ENCODE results near the gene UBE4A. TPM values are rescaled to one million over a fixed set of nuclear protein-coding genes. Genes with fewer than 3 reads are reported as not detected.

The UBE4A gene
- total and polyA plus RNA-seq, 4 donors: 32.0 to 62.8 (median 50.4) TPM

GRCh38 chr11:118442908-118443589 is 83.6 kb downstream of the UBE4A start:
- H3K27ac ChIP-seq (ENCODE audit: low read depth, low read length): no peak overlapping the region
- H3K4me3 ChIP-seq (ENCODE audit: low read depth, low read length): no peak overlapping the region
- WGBS (ENCODE audit: insufficient coverage): 60% methylated on average over 1 of the region's 4 CpGs
- H3K36me3 ChIP-seq (ENCODE audit: control insufficient read depth, insufficient read depth, low read length): no peaks in the 10 kb centered on the region
- no peaks in the 10 kb centered on the region for H3K9me3 ChIP-seq (ENCODE audit: control insufficient read depth, insufficient read depth, low read length)
- peaks cover 6% of the 10 kb centered on the region for H3K4me1 ChIP-seq (ENCODE audit: control insufficient read depth, insufficient read depth, low read length)
- H3K27me3 ChIP-seq (ENCODE audit: control insufficient read depth, insufficient read depth, low read length): no peaks in the 10 kb centered on the region
- DNase-seq (ENCODE audit: low read depth in 4 of 6, low spot score in 6 of 6): no peak

GRCh38 chr11:118443590-118444218 is 84.3 kb downstream of the UBE4A start:
- H3K36me3 ChIP-seq (ENCODE audit: control insufficient read depth, insufficient read depth, low read length): no peaks in the 10 kb centered on the region
- H3K4me3 ChIP-seq (ENCODE audit: low read depth, low read length): no peak overlapping the region
- H3K9me3 ChIP-seq (ENCODE audit: control insufficient read depth, insufficient read depth, low read length): no peaks in the 10 kb centered on the region
- no CpG with 5 or more reads among the region's 2 CpGs for WGBS (ENCODE audit: insufficient coverage)
- H3K4me1 ChIP-seq (ENCODE audit: control insufficient read depth, insufficient read depth, low read length): no peaks in the 10 kb centered on the region
- DNase-seq (ENCODE audit: low read depth in 4 of 6, low spot score in 6 of 6): no peak
- H3K27ac ChIP-seq (ENCODE audit: low read depth, low read length): no peak overlapping the region
- H3K27me3 ChIP-seq (ENCODE audit: control insufficient read depth, insufficient read depth, low read length): no peaks in the 10 kb centered on the region

GRCh38 chr11:118447423-118447822 is 88.0 kb downstream of the UBE4A start:
- Histone ChIP-seq H3K27me3 (ENCODE audit: control insufficient read depth, insufficient read depth, low read length) (no peaks in the 10 kb centered on the region), H3K27ac (ENCODE audit: low read depth, low read length) (no peak overlapping the region)
- no CpG with 5 or more reads among the region's 4 CpGs for WGBS (ENCODE audit: insufficient coverage)

GRCh38 chr11:118448294-118448693 is 88.9 kb downstream of the UBE4A start:
- no peaks in the 10 kb centered on the region for H3K9me3 ChIP-seq (ENCODE audit: control insufficient read depth, insufficient read depth, low read length)
- no peak for DNase-seq (ENCODE audit: low read depth in 4 of 6, low spot score in 6 of 6)
- peaks cover 13% of the 10 kb centered on the region for H3K36me3 ChIP-seq (ENCODE audit: control insufficient read depth, insufficient read depth, low read length)
- no peak overlapping the region for H3K27ac ChIP-seq (ENCODE audit: low read depth, low read length)
- no peaks in the 10 kb centered on the region for H3K4me1 ChIP-seq (ENCODE audit: control insufficient read depth, insufficient read depth, low read length)
- H3K27me3 ChIP-seq (ENCODE audit: control insufficient read depth, insufficient read depth, low read length): no peaks in the 10 kb centered on the region
- no peak overlapping the region for H3K4me3 ChIP-seq (ENCODE audit: low read depth, low read length)

More at GRCh38 chr11:118447423-118447822, 88.0 kb downstream of the UBE4A start:
- Histone ChIP-seq H3K9me3 (ENCODE audit: control insufficient read depth, insufficient read depth, low read length) (no peaks in the 10 kb centered on the region), H3K36me3 (ENCODE audit: control insufficient read depth, insufficient read depth, low read length) (peaks cover 9% of the 10 kb centered on the region), H3K4me1 (ENCODE audit: control insufficient read depth, insufficient read depth, low read length) (no peaks in the 10 kb centered on the region), H3K4me3 (ENCODE audit: low read depth, low read length) (no peak overlapping the region)
- DNase-seq (ENCODE audit: low read depth in 4 of 6, low spot score in 6 of 6): no peak

Small RNA genes lying within 50 kb of the gene (small RNA-seq; reads per million reads assigned to genes)
- gene AP001582.1 (ENCODE audit: low replicate concordance): not detected

Other genes starting within 250 kb of the UBE4A start
- 10 to 100 TPM; 12.5 to 30.5 TPM for gene SCN4B, start 206.8 kb upstream of the UBE4A start, total RNA-seq
- 10 to 100 TPM; 30.7 to 31.2 TPM for gene SCN4B, start 206.8 kb upstream of the UBE4A start, polyA plus RNA-seq (ENCODE audit: insufficient read length in 2 of 2)
- gene SCN2B, start 183.0 kb upstream of the UBE4A start, total RNA-seq: 10 to 100 TPM; 12.6 to 24.6 TPM
- 10 to 100 TPM; 12.6 to 16.2 TPM for gene SCN2B, start 183.0 kb upstream of the UBE4A start, polyA plus RNA-seq (ENCODE audit: insufficient read length in 2 of 2)
- 1 to 10 TPM; 8.9 to 9.2 TPM for gene JAML, start 134.6 kb upstream of the UBE4A start, total RNA-seq
- gene JAML, start 134.6 kb upstream of the UBE4A start, polyA plus RNA-seq (ENCODE audit: insufficient read length in 2 of 2): 1 to 10 TPM in 1 of 2 donors, under 1 TPM in 1; 0.52 to 1.5 TPM
- 1 to 10 TPM; 4.2 to 5.8 TPM for gene MPZL3, start 107.2 kb upstream of the UBE4A start, total RNA-seq
- gene MPZL3, start 107.2 kb upstream of the UBE4A start, polyA plus RNA-seq (ENCODE audit: insufficient read length in 2 of 2): 1 to 10 TPM; 1.4 to 1.6 TPM
- 10 to 100 TPM; 19.5 to 50.6 TPM for gene MPZL2, start 95.3 kb upstream of the UBE4A start, total RNA-seq
- 10 to 100 TPM in 1 of 2 donors, 1 to 10 TPM in 1; 2.0 to 13.3 TPM for gene MPZL2, start 95.3 kb upstream of the UBE4A start, polyA plus RNA-seq (ENCODE audit: insufficient read length in 2 of 2)
- under 1 TPM in 1 of 2 donors, not detected in 1; 0.20 TPM for gene CD3E, start 54.9 kb upstream of the UBE4A start, total RNA-seq
- not detected for gene CD3E, start 54.9 kb upstream of the UBE4A start, polyA plus RNA-seq (ENCODE audit: insufficient read length in 2 of 2)
- not detected for gene CD3D, start 16.9 kb upstream of the UBE4A start, total RNA-seq
- gene CD3D, start 16.9 kb upstream of the UBE4A start, polyA plus RNA-seq (ENCODE audit: insufficient read length in 2 of 2): not detected
- gene CD3G, start 15.3 kb upstream of the UBE4A start, total RNA-seq: under 1 TPM; 0.17 to 0.20 TPM
- gene CD3G, start 15.3 kb upstream of the UBE4A start, polyA plus RNA-seq (ENCODE audit: insufficient read length in 2 of 2): under 1 TPM; 0.27 to 0.50 TPM
- 100 to 1,000 TPM in 1 of 2 donors, 10 to 100 TPM in 1; 47.1 to 278 TPM for gene ATP5MG, start 42.0 kb downstream of the UBE4A start, total RNA-seq
- 100 to 1,000 TPM; 381 to 398 TPM for gene ATP5MG, start 42.0 kb downstream of the UBE4A start, polyA plus RNA-seq (ENCODE audit: insufficient read length in 2 of 2)
- gene KMT2A, start 76.9 kb downstream of the UBE4A start, total RNA-seq: 10 to 100 TPM; 45.6 to 66.8 TPM
- gene KMT2A, start 76.9 kb downstream of the UBE4A start, polyA plus RNA-seq (ENCODE audit: insufficient read length in 2 of 2): 10 to 100 TPM; 44.6 to 45.5 TPM
- gene TTC36, start 167.9 kb downstream of the UBE4A start, total RNA-seq: 1 to 10 TPM in 1 of 2 donors, under 1 TPM in 1; 0.99 to 1.6 TPM
- 1 to 10 TPM; 3.3 to 3.5 TPM for gene TTC36, start 167.9 kb downstream of the UBE4A start, polyA plus RNA-seq (ENCODE audit: insufficient read length in 2 of 2)
- 10 to 100 TPM; 20.9 to 29.4 TPM for gene TMEM25, start 171.6 kb downstream of the UBE4A start, total RNA-seq
- 10 to 100 TPM; 43.2 to 59.5 TPM for gene TMEM25, start 171.6 kb downstream of the UBE4A start, polyA plus RNA-seq (ENCODE audit: insufficient read length in 2 of 2)
- gene IFT46, start 206.3 kb downstream of the UBE4A start, total RNA-seq: 10 to 100 TPM; 50.9 to 60.1 TPM
- 10 to 100 TPM; 48.1 to 50.8 TPM for gene IFT46, start 206.3 kb downstream of the UBE4A start, polyA plus RNA-seq (ENCODE audit: insufficient read length in 2 of 2)
- 100 to 1,000 TPM in 1 of 2 donors, 10 to 100 TPM in 1; 98.4 to 107 TPM for gene ARCN1, start 212.8 kb downstream of the UBE4A start, total RNA-seq
- gene ARCN1, start 212.8 kb downstream of the UBE4A start, polyA plus RNA-seq (ENCODE audit: insufficient read length in 2 of 2): 100 to 1,000 TPM; 129 to 131 TPM
- gene PHLDB1, start 248.0 kb downstream of the UBE4A start, total RNA-seq: 10 to 100 TPM; 61.3 to 79.5 TPM
- 100 to 1,000 TPM; 151 to 205 TPM for gene PHLDB1, start 248.0 kb downstream of the UBE4A start, polyA plus RNA-seq (ENCODE audit: insufficient read length in 2 of 2)

All from spinal cord (tissue), 10 donors.